SU-DHL-6 (cell line): ENCODE measurements around the gene NINJ2.

ENCODE experiments used
- CTCF ChIP-seq: fragments of 200-600 bp; sonication (generic); IDR thresholded peaks from one replicate; pipeline ENCODE4 v1.5.1; 2017; ENCODE audit warnings: antibody characterized with exemption, mild to moderate bottlenecking, low read length, moderate library complexity; ENCODE audit not compliant: insufficient read depth, poor library complexity, severe bottlenecking
- EZH2phosphoT487 ChIP-seq: fragments of 200-600 bp; sonication (generic), shearing (Covaris generic); conservative IDR thresholded peaks from 2 replicates; pipeline ENCODE4 v1.6.1; 2018; ENCODE audit warnings: mild to moderate bottlenecking, antibody characterized with exemption, low read length, moderate library complexity, mixed read lengths

- TF ChIP-seq CTCF (no peak), EZH2phosphoT487 (no peak)
Observed at GRCh38 chr12:559906-560455, 103.3 kb downstream of the NINJ2 start.
